DMS 273 treated with DMSO at 0.1 percent for 48 hours (cell line): ENCODE measurements around the gene FADS1.
A peak's percentile ranks its signal among the peaks of the same experiment; 100 is the strongest.

Experiments
- DNase-seq: peaks from one replicate; lab custom pipeline; 2025; lab: John Stamatoyannopoulos, UW

FADS1 gene

GRCh38 chr11:61816736-61817455 lies at the start of gene FADS1:
Gene FADS1, minus strand, starts transcription at chr11:61817003. Its CDS starts 74 bp downstream, at chr11:61816929.
- peak; percentile 70 for DNase-seq

GRCh38 chr11:61866231-61866957 lies 49.6 kb upstream of the FADS1 start:
- no peak for DNase-seq

- no peak for DNase-seq
These were observed 48.3 kb upstream of the FADS1 start for GRCh38 chr11:61864814-61865775.

GRCh38 chr11:61863548-61864081 lies 46.8 kb upstream of the FADS1 start:
- no peak for DNase-seq

GRCh38 chr11:61862714-61863547 lies 46.1 kb upstream of the FADS1 start:
- no peak for DNase-seq

GRCh38 chr11:61861634-61862033 lies 44.8 kb upstream of the FADS1 start:
- DNase-seq, result no peak

GRCh38 chr11:61860054-61860903 lies 43.5 kb upstream of the FADS1 start:
- no peak for DNase-seq

GRCh38 chr11:61855939-61856680 lies 39.3 kb upstream of the FADS1 start:
- no peak for DNase-seq

GRCh38 chr11:61854966-61855714 lies 38.3 kb upstream of the FADS1 start:
- no peak for DNase-seq

- no peak for DNase-seq
These were observed 37.5 kb upstream of the FADS1 start for GRCh38 chr11:61854206-61854895.

- DNase-seq, result no peak
These were observed 36.9 kb upstream of the FADS1 start for GRCh38 chr11:61853698-61854169.

- DNase-seq, result no peak
These were observed 35.1 kb upstream of the FADS1 start for GRCh38 chr11:61851900-61852295.

- DNase-seq, result no peak
These were observed 34.5 kb upstream of the FADS1 start for GRCh38 chr11:61851113-61851899.

GRCh38 chr11:61850687-61851086 lies 33.9 kb upstream of the FADS1 start:
- no peak for DNase-seq

GRCh38 chr11:61848631-61849030 lies 31.8 kb upstream of the FADS1 start:
- DNase-seq, result no peak

GRCh38 chr11:61847914-61848581 lies 31.2 kb upstream of the FADS1 start:
- no peak for DNase-seq
